DMS79 (cell line): ENCODE measurements around the gene PLIN3.
"Not testable (repeated sequence)": the region's sequence is repeated elsewhere in the genome, so short reads cannot be mapped to it uniquely, and the experiment has no call there.

ENCODE experiments used
- DNase-seq: peaks from one replicate; lab custom pipeline; 2025; lab: John Stamatoyannopoulos, UW

PLIN3 gene

DNA sequence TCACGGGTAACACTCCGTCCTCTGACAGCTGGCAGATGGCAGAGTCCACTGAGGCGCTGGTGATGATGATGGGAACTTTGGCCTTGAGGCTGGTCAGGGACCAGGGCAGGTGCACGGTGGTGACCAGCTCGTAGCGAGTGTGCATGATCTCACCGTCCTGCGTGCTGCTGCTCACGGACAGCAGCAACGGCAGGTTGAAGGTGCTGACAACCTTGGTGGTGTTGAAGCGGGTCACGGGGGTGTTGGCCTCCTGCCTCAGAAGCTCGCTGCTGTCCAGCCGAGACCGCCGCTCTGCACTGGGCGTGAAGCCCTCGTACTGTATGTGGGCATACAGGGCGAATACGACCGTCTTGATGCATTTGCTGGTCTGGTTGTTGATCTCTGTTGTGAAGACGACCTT, 23.6 kb upstream of the PLIN3 start:
- no peak for DNase-seq

DNA sequence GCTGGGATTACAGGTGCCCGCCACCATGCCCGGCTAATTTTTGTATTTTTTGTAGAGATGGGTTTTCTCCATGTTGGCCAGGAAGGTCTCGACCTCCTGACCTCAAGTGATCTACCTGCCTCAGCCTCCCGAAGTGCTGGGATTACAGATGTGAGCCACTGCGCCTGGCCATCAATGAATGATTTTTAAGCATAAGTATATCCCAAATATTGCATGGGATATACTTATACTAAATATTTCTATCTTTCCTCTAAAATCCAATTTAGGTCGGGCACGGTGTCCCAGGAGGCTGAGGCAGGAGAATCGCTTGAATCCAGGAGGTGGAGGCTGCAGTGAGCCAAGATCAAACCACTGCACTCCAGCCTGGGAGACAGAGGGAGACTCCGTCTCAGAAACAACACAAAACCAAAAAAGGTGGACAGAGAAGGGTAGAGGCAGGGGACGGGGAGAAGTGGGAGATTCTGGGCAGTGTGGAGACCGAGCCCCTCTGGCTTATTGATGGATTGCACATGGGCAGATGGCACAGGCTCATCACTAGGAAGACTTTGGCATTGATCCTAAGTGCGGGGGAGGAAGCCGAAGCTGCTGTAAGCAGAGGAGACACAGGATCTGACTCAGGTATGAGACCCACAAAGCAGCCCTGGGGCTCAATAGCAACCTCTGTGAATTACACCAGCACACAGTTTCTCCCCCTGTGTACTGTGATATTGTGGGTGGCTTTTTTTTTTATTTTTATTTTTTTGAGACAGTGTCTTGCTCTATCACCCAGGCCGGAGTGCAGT, 21.8 kb upstream of the PLIN3 start:
- DNase-seq, result no peak

DNA sequence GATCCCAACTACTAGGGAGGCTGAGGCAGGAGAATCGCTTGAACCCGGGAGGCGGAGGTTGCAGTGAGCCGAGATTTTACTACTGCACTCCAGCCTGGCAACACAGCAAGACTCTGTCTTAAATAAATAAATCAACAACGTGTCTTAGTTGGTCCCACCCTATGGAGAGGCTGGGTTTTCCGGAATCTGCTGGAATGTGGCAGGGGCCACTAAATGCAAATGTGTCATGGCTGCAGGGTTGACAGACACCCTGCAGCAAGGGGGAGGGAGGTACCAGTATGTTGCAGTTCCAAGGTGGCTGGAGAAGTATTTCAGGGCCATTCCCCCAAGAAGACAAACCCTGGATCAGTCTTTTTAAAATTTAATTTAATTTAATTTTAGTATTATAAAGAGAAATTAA, 20.3 kb upstream of the PLIN3 start:
- not testable (repeated sequence) for DNase-seq

DNA sequence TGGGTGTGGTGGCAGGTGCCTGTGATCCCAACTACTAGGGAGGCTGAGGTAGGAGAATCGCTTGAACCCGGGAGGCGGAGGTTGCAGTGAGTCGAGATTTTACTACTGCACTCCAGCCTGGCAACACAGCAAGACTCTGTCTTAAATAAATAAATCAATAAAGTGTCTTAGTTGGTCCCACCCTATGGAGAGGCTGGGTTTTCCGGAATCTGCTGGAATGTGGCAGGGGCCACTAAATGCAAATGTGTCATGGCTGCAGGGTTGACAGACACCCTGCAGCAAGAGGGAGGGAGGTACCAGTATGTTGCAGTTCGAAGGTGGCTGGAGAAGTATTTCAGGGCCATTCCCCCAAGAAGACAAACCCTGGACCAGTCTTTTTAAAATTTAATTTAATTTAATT, 17.5 kb upstream of the PLIN3 start:
- not testable (repeated sequence) for DNase-seq

DNA sequence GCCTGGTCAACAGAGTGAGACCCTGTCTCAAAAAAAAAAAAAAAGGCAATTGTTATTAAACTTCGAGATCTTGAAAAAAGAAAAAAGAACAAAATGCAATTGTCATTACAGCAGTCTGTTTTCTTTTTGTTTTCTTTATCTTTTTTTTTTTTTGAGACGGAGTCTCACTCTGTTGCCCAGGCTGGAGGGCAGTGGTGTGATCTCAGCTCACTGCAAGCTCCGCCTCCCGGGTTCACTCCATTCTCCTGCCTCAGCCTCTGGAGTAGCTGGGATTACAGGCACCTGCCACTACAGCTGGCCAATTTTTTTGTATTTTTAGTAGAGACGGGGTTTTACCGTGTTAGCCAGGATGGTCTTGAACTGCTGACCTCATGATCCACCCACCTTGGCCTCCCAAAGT, 15.4 kb upstream of the PLIN3 start:
- not testable (repeated sequence) for DNase-seq

DNA sequence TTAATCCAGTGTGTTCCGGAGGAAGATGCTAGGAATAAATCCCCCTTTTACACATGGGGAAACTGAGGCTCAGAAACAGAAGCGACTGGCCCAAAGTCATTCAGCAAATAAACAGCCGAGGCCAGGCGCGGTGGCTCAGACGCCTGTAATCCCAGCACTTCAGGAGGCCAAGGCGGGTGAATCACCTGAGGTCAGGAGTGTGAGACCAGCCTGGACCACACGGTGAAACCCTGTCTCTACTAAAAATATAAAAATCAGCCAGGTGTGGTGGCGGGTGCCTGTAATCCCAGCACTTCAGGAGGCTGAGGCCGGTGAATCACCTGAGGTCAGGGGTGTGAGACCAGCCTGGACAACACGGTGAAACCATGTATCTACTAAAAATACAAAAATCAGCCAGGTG, 11.6 kb upstream of the PLIN3 start:
- no peak for DNase-seq

DNA sequence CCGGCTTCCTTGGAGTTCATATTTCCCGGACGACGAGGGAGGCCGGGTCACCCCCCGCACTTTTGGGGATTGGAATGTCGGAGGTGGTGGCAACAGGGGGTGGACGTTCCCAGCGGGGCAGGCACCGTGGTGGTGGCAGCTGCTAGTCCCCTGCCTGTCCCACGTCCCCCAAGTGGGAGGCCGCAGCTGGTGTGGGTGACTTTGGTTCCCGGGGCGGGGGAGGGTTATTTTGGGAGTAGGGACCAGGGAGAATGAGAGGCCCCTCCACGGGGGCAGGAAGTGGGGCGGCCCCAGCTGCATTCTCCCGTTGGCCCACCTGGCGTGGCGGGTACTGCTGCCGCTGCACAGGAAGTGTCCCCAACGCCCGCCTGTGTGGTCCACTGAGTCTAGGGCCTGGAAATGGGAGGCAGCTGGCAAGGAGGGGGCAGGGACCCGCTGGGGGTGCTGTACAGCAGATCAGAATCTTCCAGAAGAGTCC, 11.1 kb upstream of the PLIN3 start:
- no peak for DNase-seq

DNA sequence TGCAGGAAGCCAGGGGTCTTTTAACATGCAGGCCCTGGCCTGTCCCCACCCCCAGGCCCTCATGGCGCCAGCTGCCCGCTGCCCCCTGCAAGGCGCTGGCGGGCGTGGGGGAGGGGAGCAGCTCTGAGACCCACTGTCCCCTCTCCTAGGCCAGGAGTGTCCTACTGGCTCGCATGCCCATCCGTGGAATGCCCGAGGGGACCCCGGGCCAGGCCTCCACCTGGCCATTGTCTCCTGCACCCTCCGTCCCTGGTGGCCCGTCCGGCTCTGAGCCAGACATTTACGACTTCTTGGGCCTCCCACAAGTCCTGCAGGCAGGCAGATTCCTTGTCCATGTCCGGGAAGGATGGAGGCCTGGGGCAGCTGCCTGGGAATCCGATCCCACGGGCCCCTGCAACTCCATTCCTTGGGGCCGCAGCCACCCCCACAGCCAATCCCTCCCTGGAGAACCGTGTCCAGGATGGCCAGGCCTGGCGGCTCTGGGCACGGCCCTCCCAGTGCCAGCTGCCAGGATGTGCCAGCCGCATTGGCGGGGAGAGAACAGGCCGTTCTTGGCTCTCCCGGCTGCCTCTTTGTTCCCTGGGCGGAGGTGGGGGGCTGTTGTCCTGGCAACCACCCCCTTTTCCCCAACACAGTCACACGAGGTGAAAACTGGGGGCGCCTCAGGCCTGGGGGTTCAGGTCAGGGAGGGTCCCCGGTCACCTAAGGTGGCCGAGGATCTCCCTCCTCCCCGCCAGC, 10.5 kb upstream of the PLIN3 start:
- no peak for DNase-seq

DNA sequence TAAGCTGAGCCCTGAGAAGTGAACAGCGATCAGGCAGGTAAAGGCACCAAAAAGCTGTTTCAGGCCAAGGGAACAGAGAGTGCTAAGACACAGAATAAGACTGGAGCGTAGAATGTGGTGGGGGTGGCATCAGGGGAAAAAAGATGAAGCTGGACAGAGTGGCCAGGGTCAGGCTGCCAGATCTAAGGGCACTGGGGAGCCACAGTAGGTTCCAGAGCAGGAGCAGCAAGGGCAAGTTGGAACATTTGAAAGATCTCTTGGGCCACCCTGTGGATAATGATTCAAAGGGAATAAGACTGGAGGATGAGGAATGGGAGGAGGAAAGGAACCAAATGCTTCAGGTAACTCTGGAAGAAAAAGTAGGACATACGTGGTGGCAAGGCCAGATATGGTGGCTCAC, 6.5 kb upstream of the PLIN3 start:
- no peak for DNase-seq

DNA sequence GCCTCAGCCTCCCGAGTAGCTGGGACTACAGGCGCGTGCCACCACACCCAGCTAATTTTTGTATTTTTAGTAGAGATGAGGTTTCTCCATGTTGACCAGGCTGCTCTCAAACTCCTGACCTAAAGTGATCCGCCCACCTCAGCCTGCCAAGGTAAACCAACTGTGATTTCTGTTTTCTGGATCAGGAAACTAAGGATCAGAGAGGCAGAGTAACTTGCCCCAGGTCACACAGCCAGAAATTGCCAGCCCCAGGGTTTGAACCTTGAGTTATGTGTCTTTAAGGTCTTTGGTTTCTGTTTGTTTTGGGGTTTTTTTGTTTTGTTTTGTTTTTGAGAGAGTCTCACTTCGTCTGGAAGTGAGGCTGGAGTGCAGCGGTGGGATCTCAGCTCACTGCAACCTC, 4.2 kb upstream of the PLIN3 start:
- DNase-seq, result no peak

DNA sequence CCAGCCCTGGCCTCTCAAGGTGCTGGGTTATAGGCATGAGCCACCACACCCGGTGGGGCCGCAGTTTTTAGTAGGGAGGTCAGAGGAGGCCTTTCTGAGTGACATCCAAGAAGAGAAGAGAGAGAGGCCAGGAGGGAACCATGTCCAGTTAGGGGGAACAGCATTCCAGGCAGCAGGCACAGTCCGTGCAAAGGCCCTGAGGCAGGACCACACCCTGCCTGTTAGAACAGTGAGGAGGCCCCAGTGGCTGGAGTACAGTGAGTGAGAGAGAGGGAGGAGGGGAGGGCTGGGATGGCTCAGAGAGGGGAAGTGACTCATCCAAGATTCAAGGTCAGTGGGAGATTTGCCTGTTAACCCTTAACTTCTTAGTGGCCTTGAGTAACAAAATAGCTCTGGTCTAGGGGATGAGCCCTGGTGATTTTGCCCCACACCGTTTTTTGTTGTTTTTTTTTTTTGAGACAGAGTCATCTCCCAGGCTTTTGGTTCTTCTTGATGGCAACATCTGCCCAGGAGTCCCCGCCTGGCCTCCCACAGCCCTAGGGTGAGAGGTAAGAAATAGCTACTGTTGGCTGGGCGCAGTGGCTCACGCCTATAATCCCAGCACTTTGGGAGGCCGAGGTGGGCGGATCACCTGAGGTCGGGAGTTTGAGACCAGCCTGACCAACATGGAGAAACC, 2.7 kb upstream of the PLIN3 start:
- DNase-seq, result no peak

DNA sequence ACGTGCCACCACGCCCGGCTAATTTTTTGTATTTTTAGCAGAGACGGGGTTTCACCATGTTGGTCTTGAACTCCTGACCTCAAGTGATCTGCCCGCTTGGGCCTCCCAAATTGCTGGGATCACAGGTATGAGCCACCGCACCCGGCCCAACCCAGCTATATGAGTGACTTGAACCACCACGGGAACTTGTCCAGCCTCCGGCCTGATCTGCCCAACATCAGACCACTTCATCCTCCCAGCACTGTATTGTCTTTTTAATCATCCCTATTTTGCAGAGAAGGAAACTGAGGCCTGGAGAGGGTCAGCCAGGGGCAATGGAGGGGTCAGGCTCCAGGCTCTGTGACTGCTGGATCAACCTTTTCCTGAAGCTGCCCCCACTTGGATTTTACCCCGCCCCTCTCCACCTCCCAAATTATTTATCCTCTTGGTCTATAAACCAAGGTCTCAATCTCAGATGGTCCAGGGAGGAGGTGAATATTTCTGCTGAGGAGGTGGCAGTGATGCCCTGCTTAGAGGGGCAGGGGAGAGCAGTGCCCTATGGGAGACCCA, 893 bp upstream of the PLIN3 start:
- DNase-seq, result no peak

DNA sequence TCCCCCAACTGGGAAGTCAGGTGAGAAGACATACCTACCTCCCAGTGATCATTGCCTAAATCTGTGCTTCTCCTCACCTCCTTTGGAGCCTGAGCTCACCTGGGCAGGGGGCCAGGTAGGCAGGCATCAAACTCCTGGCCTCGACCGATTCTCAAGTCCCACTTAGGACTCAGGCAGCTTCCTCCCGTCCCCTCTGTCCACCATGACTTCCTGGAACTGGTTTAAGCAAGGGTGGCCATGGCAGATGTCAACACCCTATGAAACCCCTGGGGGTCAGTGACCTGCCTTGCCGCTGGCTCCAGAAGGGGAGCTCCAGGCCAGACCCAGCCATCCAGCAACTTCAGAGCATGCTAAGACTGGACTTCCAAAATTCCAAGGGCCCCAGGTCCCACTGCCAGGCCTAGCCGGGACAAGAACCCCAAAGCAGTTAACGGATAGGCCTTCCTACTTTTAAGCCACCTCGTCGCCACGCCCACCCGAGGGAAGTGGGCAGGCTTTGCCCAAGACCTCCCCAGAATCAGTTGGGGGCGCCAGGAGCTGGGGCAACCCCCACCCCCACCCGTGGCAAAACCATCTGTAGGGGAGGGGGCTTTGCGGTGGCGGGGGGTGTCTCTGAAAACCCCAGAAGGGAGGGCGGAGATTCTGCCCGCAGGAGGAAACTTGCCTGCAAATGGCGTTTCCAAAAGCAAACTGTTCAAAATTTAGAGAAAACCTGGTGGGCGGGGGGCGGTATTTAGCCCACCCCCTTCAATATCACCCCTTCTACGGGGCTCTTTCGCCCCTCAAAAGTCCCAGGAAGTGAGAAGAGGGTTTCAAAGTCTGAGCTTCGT, 657 bp downstream of the PLIN3 start:
- DNase-seq, result no peak

DNA sequence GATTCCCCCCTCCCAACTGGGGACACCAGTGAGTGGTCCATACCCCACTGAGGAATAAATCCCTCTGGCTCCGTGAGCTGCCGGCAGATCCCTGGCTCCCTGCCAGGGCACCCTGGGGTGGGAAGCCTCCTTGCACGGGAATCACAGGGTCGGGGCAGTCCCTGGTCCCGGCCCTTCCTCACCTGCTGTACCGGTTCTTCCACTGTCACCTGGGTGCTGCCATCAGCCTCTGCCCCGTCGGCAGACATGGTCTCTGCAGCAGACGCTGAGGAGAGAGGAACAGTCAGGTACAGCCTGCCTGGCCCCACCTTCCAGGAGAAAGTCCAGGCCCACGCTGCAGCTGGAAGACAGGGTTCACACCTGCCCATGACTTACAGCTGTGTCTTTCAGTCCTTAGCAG, 6.3 kb downstream of the PLIN3 start:
- peak; percentile 60 for DNase-seq

DNA sequence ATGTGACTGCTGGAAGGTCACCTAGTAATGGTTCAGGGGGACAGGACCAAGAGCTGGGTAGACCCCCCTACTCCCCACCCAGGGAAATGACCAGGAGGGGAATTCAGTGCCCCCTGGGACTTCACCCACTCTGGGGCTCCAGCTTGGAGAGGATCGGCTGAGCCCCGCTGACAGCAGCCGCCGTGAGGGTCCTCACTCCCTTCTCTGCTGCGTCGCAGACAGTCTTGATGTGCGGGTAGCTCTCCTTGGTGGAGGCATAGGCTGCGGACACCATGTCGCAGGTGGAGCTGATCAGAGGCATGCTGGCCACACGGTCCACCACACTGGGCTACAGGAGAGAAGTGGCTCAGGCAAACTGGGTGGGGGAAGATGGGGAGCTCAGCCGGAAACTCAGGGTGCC, 7.8 kb downstream of the PLIN3 start:
- DNase-seq, result no peak

DNA sequence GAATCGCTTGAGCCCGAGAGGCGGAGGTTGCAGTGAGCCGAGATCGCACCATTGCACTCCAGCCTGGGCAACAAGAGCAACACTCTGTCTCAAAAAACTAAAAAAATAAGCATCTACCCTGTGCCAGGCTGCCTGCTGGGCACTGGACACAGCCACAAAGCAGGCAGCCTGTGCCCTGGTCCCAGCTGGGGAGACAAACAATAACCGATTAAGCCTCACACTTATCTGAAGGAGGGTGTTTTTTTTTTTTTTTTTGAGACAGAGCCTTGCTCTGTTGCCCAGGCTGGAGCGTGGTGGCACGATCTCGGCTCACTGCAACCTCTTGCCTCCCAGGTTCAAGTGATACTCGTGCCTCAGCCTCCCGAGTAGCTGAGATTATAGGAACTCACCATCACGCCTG, 11.0 kb downstream of the PLIN3 start:
- DNase-seq, result not testable (repeated sequence)

DNA sequence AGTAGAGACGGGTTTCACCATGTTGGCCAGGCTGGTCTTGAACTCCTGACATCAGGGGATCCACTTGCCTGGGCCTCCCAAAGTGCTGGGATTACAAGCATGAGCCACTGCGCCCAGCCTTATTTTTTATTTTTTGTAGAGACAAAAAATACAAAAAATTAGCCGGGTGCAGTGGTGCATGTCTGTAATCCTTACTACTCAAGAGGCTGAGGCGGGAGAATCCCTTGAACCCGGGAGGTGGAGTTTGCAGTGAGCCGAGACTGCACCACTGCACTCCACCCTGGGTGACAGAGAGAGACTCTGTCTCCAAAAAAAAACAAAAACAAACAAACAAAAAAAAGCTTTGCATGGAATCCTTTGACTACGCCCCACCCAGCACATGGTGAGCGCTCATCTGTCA, 14.0 kb downstream of the PLIN3 start:
- not testable (repeated sequence) for DNase-seq

DNA sequence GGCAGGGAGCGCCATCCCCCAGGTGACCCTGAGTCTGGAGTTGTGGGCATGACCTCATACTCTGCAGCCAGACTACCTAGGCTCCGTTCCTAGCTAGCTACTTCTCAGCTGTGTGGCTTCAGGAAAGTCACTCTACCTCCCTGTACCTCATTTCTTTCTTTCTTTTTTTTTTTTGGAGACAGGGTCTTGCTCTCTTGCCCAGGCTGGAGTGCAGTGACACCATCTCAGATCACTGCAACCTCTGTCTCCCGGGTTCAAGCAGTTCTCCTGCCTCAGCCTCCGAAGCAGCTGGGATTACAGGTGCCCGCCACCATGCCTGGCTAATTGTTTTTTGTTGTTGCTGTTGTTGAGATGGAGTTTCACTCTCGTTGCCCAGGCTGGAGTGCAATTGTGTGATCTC, 15.0 kb downstream of the PLIN3 start:
- no peak for DNase-seq

DNA sequence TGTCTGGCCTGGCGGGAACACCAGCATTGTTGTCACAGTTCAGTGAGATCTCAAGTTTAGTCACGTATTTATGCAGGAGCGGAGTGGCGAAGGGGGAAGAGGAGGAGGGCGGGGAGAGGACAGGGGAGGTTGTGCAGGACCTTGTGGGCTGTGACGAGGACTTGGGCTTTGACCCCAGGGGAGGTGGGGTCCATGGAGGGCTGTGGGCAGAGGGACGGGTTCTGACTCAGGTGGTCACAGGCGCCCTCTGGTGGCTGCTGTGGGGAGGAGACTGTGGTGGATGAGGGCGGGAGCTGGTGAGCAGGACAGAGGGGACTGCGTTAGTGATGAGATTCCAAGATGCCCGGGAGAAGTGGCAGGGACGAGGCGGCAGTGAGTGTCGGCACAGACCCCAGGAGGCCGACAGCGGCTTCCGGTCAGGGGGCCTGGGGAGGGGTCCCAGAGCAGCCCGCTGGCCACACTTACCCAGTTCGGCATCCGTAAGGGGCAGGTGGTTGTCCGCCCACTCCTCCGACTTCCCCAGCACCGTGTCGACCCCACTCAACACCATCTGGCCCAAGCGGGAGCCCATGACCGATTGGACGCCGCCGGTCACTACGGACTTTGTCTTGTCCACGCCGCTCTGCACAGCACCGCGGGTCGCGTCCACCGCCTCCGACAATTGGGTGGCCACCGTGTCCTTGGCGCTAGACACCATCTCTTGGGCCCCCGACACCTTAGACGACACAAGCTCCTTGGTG, 15.7 kb downstream of the PLIN3 start:
- peak; percentile 66 for DNase-seq

DNA sequence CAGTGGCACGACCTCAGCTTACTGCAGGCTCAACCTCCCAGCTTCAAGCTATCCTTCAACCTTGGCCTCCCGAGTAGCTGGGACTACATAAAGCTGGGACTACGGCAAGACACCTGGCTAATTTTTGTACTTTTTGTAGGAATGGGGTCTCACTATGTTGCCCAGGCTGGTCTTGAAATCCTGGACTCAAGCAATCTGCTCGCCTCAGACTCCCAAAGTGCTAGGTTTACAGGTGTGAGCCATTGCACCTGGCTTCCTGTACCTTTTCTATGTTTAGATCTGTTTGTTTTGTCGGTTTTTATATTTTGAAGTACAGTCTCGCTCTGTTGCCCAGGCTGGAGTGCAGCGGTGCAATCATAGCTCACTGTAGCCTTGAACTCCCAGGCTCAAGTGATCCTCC, 18.4 kb downstream of the PLIN3 start:
- DNase-seq, result no peak
